HG03139 (cell line): ENCODE measurements around the gene CEP72.

Experiments used
- ATAC-seq: cut with Tn5 transposase; IDR thresholded peaks from one replicate; pipeline ENCODE4 v1.9.1; 2021; ENCODE audit not compliant: unreplicated experiment

Gene CEP72

DNA sequence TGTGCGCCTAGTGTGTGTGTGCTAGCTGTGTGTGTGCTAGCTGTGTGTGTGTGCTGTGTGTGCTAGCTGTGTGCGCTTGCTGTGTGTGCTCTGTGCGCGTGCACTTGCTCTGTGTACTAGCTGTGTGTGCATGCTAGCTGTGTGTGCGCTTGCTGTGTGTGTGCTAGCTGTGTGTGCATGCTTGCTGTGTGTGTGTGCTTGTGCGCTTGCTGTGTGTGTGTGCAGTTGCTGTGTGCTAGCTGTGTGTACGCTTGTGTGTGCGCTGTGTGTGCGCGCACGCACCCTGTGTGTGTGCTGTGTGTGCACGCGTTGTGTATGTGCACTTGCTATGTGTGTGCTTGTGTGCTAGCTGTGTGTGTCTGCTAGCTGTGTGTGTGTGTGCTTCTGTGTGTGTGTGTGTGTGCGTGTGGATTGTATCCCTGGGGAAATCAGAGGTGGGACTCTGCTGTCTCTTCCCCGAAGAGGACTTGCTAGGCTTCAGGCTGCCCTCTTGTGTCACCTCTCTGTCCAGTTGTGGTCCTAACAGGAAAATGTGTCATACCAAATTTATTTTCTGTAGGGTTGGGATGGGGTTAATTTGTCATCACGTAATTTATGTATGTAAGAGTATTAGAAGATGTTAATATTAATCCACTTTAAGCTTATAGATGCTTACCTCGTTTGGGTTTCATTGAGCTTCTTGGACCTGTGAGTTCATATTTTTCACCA, 42.1 kb downstream of the CEP72 start:
- no peak for ATAC-seq

DNA sequence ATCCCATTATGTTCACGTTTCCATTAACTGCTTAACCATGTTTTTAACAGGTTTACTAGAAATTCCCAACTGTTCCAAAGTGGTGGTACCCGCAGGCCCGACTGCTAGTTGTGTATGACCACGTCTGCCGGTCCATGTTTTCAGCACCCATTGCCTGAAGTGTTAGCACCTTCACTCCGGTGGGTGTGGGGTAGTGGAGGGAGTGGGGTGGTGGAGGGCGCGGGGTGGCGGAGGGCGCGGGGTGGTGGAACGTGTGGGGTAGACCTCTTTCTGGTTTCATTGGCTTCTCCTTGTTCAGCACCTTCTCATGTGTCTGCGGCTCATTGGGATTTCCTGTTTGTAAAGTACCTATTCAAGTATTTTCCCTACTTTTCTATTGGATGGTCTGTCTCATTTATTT, 43.3 kb downstream of the CEP72 start:
- no peak for ATAC-seq

DNA sequence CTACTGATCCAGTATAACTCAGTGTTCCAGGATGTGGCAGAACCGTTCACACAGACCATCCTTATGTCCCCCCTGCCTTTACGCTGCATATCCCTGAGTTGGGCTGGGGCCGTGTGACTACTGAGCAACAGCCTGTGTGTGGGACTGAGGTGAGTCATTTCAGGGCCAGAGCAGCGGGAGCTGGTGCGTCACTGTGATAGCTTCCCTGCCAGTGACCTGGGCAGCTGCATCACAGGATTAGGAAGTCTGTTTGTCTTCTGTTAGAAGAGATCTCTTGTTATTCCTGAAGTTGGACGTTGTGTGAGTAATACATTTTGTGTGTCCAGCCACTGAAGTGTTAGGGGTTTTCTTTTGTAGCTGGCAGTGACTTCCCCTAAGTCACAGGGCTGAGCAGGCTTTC, 45.4 kb downstream of the CEP72 start:
- ATAC-seq = no peak

- no peak for ATAC-seq
Observed at GRCh38 chr5:658103-658502, 46.0 kb downstream of the CEP72 start.

DNA sequence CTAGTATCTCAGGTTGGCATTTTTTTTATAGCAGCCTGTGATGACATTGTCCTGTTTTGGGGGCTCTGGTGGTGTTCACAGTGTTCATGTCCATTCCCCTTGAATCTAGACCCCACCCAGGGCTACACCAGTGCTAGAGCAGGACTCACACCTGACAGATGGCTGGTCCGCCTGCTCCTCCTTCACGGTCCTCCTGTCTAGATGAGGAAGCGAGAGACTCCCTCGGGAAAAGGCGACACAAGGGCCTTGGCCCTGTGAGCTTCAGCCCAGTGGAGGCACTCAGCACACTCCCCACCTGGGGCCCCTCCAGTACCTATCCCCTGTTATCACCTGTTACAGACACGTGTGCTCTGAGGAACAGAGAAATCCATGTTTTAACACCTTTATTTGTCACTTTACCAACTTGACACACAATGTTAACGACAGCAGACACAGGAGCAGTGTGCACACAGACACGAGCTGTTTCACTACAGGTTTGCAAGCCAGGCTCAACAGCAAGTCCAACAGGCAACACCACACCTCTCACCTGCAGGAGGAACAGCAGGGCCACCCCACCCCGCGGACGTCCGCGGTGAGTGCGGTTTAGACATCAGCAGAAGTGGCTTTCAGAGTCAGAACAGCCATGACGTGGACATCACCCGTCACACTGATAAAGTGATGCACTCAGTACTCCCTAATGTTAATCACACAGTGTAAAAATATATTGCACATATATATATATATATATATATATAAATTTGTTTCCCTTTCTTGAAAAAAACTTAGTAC, 47.5 kb downstream of the CEP72 start:
- ATAC-seq = no peak

DNA sequence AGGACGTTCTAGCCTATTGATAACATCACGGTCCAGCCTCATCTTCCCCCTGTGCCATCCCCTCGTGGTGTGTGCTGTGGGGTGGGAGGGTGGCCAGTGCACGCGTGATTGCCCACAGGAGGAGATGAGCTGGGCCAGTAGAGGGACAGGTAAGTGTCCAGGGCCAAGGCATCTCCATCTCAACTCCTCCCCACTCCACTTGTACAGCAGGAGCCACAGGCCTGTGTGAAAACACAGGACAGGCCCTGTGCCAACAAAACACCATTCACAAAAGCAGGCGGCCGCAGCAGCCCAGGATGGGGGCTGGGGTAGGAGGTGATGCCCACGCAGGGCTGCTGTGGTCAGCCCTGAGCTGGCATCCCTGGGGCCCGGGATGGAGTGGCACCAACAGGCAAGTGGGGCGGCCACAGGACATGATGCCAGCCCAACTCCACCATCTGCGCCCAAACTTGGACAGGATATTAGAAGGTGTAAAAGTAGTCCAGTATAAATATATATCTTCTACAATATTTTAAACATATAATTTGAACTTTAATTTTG, 48.4 kb downstream of the CEP72 start:
- no peak for ATAC-seq

GRCh38 chr5:661891-662750, 50.0 kb downstream of the CEP72 start:
- no peak for ATAC-seq

DNA sequence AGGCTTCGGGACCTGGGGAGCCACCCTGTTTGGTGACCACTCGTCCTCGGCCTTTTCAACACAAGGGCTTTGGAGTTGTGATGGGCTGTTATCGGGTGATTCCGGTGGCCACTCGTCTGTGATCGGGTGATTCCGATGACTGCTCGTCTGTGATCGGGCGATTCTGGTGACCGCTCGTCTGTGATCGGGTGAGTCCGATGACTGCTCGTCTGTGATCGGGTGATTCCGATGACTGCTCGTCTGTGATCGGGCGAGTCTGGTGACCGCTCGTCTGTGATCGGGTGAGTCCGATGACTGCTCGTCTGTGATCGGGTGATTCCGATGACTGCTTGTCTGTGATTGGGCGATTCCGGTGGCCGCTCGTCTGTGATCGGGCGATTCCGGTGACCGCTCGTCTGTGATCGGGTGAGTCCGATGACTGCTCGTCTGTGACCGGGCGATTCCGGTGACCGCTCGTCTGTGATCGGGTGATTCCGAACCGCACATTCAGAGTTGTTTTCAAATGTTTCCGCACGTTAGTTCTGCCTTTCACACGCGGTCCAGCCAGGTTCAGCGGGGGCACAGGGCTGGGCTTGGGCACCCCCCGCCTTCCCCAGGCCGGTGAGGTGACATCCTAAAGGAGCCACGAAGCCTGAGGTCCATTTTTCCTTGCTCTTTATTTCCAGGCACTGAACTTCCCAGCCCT, 50.8 kb downstream of the CEP72 start:
- ATAC-seq = no peak

DNA sequence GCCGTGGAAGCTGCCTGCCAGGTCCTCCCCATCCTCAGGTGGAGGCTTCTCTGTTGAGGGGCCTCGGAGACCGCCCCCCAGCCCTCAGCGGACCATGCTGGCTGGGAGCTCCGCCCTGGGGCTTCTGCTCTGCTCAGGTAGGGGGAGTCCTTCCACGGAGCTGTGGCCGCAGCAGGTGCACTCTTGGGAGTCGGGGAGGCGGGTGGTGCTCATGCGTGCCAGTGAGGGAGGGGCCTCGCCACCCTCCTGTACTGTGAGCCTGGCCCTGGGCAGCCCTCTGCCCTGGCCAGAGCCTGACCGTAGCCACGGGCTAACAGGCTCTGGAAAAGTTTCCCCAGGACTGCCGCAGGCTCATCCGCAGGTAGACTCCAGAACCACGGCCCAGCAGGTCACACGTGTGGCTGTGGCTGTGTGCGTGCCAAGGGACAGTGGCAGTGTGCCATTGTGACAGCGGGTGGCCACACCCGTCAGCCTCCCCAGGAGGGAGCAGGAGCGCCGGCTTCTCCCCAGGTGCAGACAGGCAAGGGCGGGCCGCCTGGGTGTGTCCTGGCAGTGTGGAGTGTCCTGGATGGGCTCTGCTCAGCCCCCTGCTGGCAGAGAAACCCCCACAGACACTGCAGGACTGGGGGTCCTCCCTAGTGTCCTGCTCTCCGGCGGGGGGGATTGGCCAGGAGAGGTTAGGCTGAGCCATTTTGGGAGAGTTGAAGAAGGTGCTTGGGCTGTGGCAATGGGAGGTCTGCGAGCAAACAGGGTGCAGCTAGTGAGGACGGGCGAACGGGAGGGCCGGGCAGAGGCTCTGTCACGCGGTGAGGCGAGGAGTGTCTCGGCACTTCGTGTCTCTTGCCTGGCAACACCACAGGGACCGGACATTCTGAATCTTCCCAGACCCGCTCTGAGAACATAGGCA, 51.5 kb downstream of the CEP72 start:
- ATAC-seq = no peak

GRCh38 chr5:664343-664993, 52.3 kb downstream of the CEP72 start:
- no peak for ATAC-seq

DNA sequence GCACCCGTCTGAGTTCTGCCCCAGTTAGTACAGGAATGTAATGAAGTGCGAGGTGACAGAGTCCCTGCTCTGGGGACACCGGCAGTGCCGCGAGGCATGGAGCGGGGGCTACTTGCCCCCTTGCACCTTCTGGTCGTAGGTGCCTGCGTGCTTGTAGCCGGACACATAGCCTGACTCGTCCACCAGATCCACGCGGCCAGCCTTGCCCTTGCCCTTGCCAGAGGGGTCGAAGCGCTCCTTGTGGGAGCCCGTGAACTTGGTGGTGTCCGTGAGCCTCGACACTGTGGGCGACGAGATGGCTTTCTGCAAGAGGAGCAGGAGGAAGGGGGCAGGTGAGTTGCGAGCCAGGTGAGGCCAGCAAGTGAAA, 52.8 kb downstream of the CEP72 start:
- no peak for ATAC-seq

DNA sequence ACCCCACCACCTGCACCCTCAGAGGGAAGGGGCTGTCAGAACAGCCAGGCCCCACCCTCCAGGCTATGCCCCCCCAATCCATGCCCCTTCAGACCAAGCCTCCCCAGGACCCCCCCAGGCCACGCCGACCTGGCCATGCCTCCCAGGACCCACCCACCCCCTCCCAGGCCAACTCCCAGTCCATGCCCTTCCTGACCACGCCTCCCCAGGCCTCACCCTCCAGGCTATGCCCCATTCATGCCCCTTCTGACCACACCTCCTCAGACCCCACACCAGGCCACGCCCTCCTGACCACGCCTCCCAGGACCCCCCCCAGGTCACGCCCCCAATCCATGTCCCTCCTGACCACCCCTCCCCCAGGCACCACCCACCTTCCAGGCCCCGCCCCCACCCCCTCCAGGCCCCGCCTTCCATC, 53.4 kb downstream of the CEP72 start:
- ATAC-seq = no peak

- no peak for ATAC-seq
Observed at GRCh38 chr5:665956-666711, 54.0 kb downstream of the CEP72 start.

- ATAC-seq = no peak
Observed at GRCh38 chr5:666816-667498, 54.8 kb downstream of the CEP72 start.

- no peak for ATAC-seq
Observed at GRCh38 chr5:668283-668995, 56.3 kb downstream of the CEP72 start.

DNA sequence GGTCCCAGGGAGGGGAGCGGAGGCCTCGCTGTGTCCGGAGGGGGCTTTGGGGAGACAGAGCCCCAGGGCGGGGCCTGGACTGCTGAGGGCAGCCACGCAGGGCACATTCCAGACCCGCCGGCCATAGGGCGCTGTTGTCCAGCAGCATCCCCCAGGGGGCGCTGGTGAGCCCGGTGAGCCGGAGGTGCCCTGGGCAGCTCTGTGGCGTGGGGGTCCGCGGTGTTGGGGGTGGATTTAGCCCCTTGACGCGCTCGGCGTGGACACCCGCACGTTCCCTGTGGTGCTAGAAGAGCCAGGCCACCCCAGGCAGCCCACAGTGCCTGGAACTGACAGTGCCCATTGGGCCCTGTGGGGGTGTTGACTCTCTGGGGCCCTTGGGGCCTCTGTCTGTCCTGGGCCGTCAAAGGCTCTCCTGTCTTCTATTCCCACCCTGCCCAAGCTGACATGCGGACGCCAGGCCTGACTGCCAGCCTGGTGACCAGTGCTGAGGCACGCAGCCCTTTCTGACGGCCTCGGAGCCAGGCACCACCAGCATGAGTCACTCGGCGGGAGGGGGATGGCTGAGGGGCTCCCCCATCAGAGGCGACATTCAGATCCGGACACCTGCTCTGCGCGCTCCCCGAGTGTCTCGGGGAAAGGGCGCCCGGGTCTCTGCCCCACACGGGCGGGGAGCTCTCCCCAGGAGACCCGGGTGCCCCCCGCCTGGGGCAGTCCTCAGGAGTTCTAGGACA, 57.1 kb downstream of the CEP72 start:
- ATAC-seq = no peak
